ENCODE data around the gene SRGAP2.
"Not testable (repeated sequence)": the region's sequence is repeated elsewhere in the genome, so short reads cannot be mapped to it uniquely, and the experiment has no call there.

The SRGAP2 gene

DNA sequence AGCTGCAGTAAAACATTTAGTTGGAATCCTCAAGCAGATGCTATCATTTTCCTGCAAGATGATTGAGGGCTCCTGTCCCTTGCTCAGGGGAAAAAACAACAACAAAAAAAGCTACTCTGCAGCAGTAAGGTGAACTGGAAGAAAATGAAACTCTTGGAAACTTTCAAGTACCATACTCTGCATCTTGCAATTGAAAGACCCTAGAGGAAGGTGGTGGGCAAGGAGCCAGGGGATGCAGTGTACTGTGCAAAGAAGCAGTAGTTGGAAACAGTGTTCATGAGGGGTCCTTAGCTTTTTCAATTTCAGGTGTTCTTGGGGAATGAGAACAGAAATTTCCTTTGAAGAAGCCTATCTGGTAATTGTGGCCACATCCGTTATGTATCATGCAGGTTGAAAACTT lies 7.5 kb downstream of the SRGAP2 start:
- not testable (repeated sequence) for DNase-seq

DNA sequence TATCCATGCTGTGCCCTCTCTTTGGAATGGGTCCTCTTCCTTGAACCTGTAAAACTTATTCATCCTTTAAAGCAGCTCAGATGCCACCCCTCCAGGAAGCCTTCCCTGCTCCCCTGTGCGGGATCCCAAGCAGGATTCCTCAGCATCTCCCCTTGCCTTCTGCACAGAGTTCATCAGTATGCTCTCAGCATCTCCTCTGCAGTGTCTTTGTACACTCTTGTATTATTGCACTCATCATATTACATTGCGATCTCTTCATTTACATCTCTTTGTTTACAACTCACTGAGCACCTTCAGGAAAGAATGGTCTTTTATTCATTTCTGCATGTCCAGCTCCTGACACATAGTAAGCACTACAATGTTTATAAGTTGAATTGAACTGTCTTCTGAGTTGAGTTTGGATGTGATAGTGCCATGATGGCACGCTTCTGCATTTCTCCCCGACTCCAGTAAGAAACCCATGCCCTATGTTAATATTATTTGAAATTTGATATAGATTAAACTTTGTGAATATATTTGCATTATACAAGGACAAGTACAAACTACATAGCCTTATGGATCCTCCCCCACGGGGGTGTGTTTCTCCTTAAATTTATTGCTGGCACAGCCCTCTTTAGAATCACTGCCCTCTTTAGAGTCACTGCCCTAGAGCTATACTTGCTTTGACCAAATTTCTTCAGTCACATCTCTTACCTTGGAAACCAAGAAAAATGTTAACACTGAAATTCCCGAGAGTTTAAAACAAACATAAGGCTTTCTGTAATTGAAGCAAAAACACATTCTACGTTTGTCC lies 12.5 kb downstream of the SRGAP2 start:
- not testable (repeated sequence) for DNase-seq

DNA sequence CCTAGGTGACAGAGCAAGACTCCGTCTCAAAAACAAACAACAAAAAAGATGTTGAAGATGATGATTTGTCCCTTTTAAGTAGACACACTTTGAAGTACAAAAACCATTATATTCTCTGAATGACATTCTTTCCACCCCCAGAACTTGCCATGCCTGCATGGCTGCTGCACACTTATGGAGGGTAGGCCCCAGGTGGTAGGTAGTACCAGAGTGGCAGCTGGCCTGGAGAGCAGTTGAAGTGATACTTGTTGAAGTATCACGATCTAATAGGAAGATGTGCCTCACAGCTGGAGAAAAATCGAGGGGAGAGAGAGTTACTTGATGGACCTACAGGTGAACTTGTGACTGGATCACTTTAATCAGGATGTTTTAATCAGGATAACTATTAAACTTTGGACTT lies 14.9 kb downstream of the SRGAP2 start:
- DNase-seq: not testable (repeated sequence)

DNA sequence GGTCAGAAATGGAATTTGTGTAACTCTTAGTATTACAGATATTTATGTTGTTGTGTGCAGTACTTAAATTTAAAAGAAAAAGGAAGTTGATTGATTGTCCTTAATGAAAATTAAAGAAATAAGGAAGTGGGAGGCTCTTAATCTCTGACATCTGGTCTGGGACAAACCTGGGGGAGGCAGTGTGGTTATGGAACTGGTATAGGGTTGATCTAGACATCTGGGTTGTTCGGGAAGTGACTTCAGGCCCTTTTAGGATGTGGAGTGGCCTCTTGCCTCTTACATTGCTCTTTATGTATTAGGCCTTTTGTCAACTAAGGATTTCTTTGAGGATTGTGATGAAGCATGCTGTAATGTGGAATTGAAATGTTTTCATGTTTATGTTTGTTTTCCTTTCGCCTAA lies 15.4 kb downstream of the SRGAP2 start:
- not testable (repeated sequence) for DNase-seq

DNA sequence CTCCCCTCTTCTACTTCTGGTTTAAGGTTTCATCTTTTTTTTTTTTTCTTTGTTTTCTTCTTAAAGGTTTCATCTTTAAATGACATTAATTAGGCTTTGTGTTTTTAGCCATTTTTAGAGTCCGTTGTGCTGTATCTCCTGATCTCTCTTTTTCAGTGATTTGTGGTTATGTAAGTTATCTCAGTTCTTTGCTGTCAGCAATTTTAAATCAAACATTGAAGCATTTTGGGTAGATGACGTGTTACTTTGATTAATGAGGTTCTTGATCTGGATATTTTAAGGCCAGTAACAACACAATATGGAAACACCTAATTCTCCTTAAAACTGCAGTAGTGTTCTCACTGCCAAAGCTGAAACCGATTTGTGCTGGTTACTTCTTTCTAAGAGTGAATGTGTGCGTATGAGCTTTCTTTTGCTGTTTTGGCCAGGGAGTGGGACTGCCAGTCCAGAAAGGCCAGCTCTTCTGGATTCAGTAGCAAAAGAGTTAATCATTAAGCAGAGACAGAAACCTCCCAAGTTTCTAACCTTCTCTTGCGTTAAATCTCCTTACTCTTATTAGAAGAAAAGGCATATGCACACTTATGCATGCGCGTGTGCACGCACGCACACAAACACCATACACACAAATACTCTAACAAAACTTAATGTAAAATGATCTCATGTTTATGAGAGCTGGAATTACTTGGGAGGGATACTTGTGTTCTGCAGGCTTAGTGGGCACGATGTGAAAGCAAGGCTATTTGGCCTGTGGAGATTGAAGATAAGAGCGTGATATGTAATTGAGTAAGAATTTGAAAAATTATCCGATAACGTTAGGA lies 16.4 kb downstream of the SRGAP2 start:
- not testable (repeated sequence) for DNase-seq

DNA sequence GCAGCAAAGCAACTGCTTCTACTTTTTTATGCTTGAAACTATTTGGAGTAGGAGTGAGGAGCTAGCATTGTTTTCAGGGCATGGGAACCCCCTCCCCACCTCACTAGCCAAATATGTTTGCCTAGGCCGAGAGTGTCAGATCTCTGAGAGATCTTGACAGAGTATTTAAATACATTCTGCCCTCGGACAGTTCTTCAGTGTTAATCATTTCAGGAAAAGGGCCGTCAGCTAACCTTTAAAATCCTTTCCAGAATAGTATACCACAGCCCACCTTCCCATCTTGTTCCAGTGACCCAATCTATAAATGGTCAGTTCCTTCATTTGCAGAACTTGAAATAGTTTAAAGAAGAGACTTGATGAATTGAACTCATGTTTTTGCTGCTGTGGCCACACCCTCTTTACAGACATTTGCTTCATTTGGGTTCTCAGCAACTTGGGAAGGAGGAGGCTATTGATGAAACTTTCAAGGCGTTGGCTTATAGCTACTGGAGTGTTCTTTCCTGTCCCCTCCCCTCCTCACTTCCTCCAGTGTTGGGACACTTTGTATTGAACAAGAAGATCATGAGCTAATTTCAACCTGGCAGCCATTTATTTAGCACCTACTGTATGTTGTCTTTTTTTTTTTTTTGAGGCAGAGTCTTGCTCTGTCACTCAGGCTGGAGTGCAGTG lies 17.1 kb downstream of the SRGAP2 start:
- not testable (repeated sequence) for DNase-seq

DNA sequence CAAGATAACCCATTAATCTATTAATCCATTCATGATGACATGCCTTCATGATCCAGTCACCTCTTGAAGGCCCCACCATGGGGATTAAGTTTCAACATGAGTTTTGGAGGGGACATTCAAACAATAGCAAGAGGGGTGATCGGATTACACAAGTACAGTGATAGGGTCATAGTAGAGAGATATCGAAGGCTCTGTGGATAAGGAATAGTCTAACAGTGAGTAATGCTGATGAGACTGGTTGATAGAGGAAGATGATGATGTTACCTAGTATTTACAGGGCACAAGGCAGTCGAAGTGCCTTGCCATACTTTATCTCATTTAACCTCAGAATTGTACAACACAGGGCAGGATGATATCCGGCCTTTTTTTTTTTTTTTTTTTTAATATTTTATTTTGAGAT lies 18.2 kb downstream of the SRGAP2 start:
- DNase-seq: not testable (repeated sequence)

DNA sequence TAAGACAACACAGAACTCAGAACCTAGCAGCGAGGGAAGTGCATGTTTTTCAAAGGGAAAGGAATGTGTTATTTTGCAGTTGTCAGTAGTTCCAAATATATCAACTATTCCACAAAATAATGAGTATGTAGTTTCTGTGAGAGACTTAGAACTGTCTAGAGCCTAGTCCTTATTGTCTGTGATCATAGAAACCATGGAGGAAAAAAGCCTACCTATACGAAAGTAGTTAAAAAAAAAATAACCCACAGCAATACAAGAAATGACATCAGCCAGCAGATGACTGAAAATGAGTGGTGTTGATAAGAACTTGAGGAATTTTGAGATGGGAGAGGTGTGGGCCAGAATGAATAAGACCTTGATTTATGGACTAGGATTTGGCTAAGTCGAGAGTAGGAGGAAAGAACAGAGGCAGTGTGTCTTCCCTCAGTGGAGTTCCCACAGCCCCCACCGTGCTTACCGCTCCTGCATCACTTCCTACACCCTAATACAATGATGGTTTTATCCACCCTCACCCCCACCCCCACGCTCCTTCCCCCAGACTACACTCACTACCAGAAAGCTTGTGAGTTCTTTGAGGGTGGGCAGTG lies 20.9 kb downstream of the SRGAP2 start:
- not testable (repeated sequence) for DNase-seq

DNA sequence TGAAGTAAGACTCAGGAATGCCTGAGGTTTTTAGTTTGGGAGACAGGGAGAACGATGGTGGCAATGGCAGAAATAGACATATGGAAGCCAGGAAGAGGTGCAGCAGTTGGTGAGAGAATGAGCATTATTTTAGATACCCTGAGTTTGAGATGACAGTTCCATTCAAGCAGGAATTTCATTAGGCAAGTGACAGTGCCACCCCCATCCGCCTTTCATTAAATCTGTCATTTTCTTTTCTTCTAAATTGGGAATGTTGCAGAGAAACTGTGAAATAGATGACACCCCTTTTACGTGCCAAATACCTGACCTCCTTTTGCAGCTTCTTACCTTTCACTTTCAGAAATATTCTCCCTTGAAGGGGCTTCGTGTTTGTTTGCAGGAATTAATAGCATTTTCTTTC lies 22.0 kb downstream of the SRGAP2 start:
- not testable (repeated sequence) for DNase-seq

DNA sequence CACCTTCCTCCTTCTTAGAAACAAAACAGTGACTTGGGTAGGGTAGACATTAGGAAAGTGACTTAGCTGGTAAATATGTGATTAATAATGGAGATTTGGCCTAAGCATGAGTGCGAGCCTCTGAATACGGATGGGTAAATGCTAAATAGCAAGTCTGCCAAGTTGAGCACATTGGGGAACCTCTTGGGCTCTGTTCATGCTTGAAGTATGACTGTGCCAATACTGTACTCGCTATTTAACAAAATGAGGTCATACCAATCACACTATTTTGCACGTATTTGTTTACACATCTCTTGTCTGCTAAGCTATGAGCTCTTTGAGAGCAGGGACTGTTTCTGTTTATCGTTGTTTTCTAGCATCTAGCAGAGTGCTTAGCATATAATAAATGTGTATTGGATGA lies 23.5 kb downstream of the SRGAP2 start:
- DNase-seq: not testable (repeated sequence)

DNA sequence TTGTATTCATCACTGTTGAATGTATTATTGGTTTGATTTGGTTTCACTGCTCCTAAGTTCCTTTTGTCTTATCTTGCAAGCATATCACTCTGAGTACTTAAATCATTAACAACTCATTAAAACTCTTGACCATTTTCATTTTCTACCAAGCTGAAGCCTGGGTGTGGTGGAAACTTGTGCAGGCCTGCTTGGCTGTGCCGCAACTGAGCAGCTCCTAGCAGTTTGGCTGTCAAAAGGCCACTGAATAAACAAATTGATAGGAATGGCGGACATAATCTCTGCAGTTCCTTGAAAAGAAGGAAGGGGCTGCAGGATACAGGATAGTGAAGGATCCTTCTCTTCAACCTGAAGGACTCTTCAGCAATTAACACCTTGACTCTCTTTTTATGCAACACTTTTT lies 25.9 kb downstream of the SRGAP2 start:
- not testable (repeated sequence) for DNase-seq

DNA sequence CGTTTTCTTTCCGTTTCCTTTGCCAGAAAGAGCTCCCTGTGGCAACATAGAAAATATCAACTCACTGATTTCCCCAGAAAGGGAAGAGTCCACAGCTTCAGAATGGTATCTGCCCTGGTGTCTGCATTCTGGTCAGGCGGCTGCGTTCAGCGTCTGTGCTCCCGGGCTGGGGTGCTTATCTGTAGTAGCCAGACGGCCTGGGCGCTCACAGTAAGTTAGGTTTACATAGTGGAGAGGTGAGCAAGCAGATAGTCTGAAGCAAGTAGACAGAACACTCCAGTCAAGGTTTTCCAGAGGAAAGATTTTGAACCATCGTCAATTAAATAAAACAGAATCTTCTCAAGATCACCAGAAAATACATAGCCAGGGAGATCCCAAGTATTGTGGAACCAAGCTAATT lies 28.6 kb downstream of the SRGAP2 start:
- not testable (repeated sequence) for DNase-seq

DNA sequence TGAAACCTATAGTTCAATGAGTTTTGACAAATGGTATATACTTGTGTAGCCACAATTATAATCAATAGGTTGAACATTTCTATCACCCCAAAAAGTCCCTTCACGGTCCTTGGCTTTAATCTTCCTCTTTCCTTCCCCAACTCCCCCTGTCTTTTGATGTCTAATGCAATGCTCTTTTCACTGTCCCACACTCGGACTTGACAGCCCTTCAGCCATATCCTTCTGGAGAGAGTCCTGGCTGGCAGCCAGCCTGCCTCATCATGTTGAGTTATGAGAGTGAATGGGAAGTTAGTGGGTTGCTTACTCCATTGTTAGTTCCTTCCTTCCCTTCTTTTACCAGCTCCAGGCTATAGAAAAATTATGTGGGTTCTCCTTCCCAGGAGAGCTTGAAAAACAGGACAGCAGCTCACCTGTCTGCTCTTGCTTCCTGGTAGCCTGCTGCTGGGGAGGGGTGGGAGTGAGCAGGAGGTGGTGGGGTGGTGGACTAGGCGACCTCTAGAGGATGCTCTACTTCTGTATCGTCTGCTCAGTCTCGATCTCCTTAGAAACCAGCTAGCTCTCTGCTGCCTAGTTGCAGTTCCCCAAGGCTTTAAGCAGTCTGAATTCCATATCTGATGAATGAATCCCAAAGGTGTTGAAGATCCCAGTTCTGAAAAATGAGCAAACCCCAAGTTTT lies 29.8 kb downstream of the SRGAP2 start:
- not testable (repeated sequence) for DNase-seq

DNA sequence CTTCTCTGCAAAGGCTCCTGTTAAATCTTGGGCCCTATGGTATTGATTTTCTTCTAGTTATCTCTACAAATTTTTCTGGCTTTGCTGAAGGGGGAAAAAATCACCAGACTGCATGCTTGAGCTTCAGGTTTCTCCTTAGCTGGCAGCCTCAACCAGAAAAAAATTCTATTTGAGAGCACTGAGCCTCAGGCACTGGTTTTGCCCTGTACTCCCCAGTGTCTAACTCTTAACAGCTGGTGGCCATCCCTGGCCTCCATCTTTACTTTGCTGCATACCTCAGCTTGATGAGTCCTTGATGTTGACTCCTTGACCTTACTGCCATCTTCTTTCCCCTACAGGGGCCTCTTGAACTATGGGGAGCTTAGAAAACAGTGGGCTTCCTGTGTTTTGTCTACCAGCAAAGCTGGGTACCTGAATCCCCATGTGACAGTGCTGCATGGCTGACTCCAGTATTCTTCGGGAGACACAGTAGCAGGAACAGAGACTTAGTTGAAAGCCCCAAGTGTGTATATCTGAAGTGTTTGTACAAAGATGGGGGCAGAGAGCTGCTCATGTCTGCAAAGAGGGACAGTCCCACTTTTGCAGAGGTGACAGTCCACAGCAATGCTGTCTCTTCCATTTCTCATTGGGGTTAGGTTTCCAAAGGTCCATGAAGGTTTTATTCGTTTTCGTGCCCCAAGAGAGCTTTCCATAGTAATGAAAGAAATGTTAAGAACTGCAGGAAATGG lies 31.0 kb downstream of the SRGAP2 start:
- not testable (repeated sequence) for DNase-seq

DNA sequence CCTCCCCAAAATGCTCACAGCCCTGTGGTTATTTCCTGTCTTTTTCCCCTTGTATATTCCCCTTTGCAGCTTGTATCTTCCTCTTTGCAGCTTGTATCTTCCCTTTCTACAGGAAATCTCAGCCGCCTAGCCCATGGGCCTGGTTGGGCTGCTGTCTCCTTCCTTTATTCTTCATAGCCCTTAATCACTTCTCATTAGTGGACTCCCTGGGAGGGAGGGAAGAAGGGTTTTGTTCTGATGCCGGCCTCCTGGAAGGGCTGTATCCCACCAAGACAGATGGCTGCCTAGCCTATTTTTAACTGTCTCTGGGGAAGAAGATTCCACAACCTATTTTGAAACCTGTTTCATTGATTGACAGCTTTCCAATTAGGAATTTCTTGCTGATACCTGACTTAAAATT lies 31.8 kb downstream of the SRGAP2 start:
- not testable (repeated sequence) for DNase-seq

DNA sequence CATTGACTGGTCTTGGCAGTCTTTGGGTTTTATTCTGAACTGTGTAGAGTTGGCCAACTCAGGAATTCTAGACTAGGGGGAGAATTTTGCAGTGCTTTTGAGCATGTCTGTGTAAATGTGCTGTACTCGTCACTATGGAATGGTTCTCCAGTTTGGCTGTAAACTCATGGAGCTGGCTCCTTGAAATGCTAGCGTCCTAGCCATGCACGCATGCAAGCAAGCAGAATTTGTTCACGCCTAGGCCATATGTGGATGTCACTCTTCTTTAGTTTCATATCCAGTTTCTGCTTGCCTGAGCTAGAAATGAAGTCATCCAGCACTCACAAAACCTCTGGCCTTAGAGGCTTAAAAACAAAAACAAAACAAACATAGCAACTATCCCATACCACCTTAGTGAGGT lies 36.9 kb downstream of the SRGAP2 start:
- not testable (repeated sequence) for DNase-seq

DNA sequence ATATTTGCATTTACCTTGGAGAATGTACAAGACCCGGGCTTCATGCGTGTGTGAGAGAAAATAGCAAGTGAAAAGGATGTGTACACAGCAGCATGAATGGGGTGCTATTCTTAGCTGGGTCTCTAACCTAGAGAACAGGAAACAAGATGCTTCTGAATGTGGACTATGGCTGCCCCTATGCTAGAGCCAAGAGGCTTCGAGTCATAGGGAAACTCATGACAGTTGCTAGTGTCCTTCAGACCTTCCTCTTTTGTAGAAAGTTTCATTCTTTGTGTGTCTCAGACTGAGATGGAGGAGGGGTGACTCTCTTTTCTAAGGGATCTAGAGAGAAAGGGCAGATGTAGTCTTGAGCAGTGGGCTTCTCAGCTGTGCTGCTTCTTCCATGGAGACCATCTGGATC lies 40.0 kb downstream of the SRGAP2 start:
- DNase-seq: not testable (repeated sequence)

DNA sequence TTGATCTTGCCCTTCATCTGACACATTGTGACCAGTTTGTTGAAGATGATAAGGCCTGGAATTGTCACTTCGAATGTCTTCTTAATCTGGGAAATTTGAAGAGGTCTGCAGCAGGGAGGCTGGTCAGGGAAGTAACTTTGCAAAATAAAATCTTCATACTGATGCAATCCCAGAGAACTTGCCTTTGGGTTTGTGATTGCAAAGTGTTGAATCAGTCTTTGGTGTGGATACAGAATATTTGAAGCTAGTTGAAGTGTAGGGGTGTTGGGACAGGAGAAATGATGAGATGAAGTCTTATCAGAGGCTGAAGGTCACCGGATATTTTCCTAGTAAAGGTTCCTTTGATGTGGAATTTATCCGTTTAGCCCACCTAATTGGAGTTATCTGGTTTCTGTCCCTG lies 42.1 kb downstream of the SRGAP2 start:
- not testable (repeated sequence) for DNase-seq

DNA sequence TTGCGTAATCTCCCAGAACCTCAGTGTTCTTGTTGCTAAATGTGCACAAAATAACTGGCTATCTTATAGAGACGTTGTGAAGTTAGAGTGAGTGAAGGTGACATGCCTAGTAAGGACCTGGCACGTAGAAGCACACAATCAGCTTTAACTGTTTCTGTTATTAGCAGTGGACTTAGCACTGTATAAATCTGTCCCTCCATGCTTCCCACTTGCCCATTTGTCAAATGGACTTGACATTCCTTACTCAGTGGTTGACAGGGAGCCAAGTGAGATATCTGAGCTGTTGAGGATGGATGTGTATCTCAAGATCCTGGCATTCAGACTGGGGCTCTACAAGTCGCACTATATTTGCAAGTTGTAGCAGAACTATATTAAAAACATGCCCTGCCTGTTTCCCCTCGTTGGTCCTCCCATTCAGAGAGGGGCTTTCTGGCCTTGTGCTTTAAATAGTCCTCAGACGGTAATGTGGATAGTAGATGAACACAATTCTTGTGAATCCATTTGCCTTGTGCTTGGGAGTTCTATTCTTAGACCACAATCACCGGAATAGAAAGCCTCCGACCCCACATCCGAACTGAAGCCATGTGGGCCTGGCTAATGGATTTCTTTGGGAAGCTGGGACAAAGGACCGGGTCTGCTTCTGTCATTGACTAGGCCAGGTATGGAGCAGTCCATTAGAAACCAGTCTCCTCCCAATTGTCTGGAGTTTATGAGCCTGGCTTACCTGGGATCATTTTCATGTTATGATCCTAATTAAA lies 43.0 kb downstream of the SRGAP2 start:
- DNase-seq: not testable (repeated sequence)

DNA sequence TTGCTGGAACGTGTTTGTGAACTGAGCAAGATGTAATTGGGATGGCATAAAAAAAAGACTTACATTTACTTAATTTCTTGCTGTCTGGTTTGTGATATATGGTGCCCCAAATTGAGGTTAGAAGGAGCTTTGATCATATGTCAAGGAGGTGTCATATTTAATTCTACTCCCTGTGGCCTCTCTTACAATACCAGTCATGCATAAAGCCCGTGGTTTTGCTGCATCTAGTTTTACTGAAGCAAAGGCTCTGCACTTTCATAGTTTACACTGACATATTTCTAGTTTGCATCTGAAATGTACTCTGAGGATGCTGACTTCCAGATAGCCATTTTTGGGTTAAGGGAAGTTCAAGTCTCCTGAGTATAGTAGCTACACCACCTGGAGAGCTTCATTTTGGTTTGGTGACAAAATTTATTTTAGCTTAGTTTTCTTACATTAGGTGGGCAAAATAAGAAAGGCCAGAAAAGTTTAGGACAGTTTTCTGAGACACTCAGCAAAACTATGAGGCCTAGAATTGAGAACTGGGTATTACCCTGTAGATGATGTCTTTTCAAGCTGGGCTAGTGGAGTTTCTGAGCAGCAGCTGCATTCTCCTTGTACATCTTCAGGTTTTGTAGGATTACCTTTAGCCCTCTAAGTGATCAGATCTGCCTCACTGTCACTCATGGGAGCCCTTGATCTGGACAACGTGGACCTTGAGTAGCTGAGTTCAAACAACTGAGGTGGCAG lies 47.8 kb downstream of the SRGAP2 start:
- DNase-seq: not testable (repeated sequence)
